OCI-M2 (cell line): Measurements from ENCODE around the gene MEGF8.

Experiments
- DNase-seq: peaks from one replicate; lab custom pipeline; 2025; ENCODE audit not compliant: unreplicated experiment; lab: John Stamatoyannopoulos, UW

Gene MEGF8

DNA sequence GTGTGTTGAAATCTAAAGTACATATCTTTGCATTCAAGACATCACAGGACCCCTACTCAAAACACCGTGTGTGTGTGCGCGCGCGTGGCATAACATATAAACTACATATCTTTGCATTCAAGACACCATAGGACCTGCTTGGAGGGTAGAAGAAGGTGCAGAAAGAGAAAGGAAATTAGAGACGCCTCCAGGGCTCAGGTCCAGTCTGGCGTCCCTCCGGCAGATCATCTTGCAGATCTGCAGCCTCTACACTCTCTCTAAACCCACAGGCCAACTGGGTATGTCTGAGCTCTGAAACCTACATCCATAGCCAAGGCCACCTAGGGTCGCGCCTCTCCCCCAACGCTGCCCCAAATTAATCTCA lies 22.4 kb upstream of the MEGF8 start:
- DNase-seq: no peak

DNA sequence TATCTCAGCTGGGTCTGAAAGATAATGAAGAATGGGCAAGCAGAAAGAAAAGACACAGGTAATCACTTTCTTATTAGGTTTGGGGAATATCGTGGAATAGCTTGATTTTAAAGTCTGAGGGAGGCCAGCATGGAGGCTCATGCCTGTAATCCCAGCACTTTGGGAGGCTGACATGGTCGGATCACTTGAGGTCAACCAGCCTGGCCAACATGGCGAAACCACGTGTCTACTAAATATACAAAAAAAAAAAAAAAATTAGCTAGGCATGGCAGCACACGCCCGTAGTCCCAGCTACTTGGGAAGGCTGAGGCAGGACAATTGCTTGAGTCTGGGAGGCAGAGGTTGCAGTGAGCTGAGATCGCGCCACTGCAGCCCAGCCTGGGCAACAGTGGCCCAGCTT lies 21.6 kb upstream of the MEGF8 start:
- DNase-seq: no peak

DNA sequence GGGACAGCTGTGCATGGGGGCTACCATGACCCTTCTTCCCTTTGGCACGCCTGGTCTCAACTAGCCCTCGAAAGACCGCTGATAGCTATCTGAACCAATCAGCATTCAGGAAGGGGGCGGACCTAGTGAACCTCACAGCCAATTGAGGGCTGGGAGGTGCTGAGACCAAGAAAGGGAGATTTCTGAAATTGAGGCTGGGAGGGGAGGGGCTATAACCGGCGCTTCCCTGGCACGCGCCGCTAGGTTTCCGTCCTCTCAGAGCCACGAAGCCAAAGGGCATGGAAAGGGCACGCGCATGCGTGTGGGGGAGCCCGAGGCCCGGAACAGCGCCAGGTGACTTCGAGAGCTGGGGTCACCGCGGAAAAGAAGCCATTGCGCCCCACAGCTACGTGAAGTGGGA lies 18.8 kb upstream of the MEGF8 start:
- DNase-seq: no peak

DNA sequence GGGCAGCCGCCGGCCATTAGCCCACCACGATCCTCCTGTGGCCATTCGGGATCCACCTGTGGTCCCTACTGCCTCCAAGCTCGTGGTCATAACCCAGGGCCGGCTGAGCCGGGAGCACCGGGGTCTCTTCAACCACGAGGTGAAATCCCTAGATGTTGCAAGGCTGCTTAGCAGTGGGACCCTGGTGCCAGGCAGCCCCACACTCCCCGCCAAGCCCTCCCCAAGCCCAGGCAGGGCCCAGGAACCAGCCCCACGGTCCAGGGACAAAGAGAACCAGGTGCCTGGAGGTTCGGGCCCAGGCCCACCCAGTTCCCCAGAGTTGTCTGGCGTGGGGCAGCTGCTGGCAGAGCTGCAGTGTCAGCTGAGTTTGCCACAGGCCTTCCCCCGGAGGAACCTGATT lies 15.7 kb upstream of the MEGF8 start:
- no peak for DNase-seq

DNA sequence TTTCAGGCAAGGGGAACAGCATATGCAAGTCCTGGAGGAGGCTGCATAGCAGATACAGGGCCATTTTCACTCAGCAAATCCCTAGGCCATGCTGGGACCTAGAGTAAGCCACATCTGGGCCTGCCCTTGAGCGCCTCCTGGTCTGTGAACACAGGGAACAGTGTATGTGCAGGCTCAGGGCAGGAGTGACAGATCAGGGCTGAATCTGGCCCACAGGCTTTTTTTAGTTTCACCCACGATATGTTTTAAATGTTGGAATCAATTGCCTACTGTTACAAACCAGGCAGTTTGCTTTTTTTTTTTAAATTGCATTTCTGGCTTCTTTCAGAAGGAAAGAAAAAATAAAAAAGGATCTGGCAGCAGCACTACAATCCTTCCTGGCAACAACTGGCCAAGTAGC lies 13.8 kb upstream of the MEGF8 start:
- DNase-seq: no peak

DNA sequence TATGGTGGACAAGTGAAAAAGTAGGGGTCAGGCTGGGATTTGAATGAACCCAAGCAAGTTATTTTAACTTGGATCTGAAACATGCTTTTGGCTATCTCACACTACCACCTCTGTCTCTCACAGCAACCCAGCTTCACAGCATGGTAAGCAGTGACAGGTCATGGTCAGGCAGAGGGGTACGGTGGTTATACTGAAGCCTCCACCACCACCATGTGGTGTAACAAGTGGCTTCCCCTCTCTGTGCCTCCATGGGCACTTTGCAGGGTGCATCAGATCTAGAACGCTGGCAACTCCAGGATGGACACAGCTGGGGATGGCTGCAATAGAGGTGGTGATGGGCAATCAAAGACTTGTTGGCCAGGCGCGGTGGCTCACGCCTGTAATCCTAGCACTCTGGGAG lies 13.1 kb upstream of the MEGF8 start:
- DNase-seq: no peak

DNA sequence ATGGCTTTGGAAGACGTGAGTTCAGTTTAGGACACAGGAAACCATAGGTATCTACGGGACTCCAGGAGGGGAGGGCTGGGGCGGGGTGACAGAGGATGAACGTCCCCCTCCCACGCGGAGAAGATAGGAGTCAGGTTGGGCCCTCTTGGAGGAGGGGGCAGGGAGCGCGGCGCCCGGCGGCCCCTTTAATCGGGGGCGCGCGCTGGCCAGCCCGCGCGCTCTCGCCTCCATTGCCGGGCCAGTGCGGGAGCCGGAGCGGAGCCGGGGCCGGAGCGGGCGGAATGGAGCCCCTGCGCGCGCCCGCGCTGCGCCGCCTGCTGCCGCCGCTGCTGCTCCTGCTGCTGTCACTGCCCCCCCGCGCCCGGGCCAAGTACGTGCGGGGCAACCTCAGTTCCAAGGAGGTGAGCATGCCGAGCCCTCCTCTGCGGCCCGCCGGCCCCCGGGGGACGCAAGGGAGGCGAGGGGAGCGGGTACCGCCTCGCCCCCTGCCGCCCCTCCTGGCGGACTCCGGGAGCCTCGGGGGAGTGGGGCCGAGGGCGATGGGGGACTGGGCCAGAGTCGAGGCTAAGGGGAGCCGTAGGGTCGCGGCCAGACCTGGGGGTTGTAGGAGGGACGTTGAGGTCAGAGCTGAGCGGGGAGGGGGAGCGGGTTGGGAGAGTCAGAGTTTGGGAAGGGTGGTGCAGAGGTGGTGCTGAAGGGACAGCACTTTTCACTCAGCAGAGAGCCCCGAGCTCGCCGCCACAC lies 12.2 kb upstream of the MEGF8 start, which contains the start of gene TMEM145:
Gene TMEM145 (plus strand): TSS at position 214 of the 744 bp plus-strand sequence. CDS start 68 bp downstream, at position 282.
- DNase-seq: no peak

DNA sequence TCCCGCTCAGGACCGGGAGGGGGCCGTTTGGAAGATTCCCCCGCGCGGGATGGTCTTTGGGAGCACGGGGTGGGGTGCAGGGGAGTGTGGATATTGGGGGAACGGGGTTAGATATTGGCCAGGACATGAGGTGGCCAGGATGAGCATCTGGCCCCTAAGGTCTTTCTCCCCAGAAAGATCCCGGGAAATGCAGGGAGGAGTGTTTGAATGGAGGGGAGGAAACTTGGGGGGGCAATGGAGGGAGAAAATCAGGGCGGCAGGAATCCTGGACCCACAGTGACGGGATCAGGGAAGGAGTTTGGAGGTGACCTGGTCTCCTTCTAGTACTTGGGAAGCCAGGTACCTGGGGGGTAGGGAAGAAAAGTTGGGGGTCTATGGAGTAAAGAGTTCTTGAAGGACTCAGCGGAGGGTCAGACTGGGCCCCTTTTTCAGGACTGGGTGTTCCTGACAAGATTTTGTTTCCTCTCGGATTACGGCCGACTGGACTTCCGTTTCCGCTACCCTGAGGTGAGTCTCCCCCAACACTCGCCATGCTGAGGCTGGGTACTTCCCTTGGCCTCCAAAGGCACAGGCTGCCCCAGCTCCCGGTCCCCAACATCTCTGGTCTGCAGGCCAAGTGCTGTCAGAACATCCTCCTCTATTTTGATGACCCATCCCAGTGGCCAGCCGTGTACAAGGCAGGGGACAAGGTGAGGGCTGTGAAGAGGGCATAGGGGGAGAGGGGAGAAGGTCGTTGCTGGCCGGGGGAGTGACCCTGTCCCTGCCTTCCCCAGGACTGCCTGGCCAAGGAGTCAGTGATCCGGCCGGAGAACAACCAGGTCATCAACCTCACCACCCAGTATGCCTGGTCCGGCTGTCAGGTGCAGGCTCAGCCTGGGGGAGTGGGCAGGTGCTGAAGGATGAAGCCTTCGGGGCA lies 11.3 kb upstream of the MEGF8 start:
- DNase-seq: no peak

DNA sequence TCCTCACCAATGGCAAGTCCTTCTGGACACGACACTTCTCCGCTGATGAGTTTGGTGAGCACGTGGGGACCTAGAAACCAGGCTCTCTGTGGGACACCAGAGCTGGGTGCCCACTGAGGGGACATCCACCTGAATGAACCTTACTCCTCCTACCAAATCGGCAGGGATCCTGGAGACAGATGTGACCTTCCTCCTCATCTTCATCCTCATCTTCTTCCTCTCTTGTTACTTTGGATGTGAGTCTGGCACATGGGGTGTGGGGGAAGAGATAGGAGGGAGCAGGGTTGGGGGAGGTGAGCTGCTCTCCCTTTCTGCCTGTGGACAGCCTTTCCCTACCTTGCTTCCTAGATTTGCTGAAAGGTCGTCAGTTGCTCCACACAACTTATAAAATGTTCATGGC lies 10.4 kb upstream of the MEGF8 start:
- no peak for DNase-seq

DNA sequence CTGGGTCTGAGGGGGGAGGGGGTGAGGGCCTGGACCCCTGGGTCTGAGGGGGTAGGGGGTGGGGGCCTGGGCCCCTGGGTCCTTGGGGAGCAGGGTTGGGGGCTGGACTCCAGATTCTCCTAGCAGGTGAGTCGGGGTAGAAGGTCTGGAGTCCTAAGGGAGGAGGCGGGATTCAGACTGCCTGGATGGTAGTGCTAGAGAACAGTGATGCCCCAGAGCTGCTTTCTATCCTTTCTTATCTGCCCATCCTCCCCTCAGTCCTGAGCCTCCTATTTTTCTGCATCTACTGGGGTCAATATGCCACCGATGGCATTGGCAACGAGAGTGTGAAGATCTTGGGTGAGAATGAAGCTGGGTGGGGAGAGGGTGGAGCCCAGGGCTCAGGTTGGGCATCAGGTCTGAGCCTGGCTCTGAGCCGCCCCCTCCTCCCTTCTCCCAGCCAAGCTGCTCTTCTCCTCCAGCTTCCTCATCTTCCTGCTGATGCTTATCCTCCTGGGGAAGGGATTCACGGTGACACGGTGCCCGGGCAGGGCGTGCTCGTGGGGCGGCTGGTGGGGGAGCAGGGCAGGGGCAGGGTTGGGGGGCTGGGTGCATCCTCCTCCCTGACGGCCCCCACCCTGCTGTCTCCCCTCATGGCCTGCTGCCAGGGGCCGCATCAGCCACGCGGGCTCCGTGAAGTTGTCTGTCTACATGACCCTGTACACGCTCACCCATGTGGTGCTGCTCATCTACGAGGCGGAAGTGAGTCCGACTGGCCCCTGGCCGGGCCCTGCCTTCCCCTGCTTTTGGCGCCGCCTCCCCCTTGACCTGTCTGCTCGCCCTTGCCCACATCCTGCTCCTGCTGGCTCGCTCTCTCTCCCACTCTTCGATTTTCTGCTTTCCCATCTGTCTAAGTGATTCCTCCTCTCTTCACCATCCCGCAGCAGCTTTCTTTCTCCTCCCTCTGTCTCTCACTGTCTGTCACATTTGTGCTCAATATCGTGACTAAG lies 8.9 kb upstream of the MEGF8 start:
- no peak for DNase-seq

DNA sequence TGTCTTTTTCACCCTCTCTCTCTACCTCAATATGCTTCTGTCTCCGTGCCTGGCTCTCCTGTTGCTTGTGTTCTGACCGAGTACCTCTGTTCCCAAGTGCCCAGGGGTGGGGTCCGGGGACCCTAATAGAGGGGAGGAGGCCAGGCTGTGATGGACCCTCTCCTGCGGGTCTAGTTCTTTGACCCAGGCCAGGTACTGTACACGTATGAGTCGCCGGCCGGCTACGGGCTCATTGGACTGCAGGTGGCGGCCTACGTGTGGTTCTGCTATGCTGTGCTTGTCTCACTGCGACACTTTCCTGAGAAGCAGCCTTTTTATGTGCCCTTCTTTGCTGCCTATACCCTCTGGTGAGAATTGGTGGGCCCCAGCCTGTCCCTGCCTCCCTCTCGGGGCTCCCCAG lies 7.9 kb upstream of the MEGF8 start:
- DNase-seq: no peak

DNA sequence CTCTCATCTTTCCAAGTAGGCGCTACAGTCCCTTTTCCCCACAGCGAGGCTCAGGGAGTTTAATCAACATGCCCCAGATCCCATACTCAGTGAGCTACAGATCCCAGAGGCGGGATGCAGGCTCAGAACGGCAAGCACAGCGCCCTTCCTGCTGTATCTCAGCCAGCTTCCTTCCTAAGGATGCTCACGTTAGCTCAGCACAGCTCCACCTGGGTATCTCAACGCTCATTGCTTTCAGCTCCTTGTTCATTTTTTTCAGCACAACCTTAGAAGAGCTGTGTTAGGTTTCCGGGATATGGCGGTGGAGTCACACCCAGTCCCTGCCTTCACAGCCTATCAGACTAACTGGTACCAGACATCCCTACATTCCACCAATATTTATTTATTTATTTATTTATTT lies 3.1 kb upstream of the MEGF8 start:
- no peak for DNase-seq

DNA sequence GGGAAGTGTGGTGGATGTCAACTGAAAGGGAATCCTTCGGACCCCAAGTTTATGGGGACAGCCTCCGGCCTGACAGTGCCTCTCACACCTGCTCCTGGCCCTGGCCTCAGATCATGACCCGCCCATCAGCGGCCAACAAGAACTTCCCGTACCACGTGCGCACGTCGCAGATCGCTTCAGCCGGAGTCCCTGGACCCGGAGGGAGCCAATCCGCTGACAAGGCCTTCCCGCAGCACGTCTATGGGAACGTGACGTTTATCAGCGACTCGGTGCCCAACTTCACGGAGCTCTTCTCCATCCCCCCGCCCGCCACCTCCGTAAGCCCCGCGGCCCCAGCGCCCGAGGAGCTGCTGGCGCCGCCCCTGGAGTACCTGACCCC lies 2.0 kb upstream of the MEGF8 start:
- DNase-seq: no peak

DNA sequence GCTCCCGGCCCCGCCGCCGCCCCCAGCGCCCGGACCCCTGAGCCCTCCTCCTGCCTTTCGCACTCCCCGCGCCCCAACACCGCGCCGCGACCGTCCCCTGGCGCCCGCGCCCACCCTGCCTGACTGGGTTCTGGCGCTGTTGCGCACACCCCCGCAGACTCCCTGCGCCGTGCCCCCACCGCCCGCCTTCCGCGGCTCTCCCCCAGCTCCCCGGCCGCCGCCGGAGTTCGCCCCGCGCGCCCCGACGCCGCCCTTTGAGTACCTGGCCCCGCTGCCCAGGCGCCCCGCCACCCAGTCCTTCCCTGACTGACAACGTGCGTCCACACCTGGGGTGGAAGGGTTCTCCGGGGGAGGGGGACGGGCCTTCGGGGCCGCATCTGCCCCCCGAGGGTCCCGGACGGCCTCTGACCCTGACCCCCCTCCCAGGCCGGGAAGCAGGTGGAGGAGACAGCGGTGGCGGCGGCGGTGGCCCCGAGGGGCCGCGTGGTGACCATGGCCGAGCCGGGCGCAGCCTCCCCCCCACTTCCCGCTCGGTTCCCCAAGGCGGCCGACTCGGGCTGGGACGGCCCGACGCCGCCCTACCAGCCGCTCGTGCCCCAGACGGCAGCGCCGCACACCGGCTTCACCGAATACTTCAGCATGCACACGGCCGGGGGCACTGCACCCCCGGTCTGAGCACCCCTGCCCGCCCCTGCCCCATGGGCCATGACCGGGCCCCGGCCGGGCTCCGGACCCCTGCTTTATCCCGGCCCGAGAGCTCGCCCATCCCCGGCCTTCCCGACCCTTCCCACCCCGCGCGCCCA lies 1.4 kb upstream of the MEGF8 start:
- no peak for DNase-seq

DNA sequence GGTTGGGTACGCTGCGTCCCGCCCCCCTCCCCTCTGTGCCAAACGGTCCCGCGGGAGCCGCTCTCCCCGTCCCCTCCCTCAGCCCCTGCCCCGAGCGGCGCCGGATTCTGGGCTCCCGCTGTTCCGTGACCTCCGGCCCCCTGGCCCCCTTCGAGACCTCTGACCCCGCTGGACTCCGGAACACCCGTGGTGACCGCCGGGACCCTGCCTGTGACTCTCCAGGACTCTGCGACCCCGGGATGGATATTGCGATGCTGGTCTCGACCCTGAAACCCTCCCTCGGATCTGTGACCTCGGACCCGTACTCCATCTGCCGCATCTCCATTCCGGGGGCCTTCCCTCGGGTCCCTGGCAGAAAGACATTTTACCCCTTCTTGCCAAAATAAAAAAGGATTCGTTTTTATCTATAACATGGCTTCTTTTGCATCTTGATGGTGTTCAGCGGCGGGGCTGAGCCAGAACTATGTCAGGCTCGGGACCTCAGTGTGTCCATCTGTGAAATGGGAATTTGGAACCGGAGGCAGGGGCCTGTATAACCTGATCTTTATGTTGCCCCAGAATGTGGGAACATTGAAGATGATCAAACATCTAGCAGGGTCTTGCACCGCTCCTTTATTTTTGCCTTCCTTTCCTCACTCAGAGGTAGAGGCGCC lies 654 bp upstream of the MEGF8 start:
- DNase-seq: no peak

DNA sequence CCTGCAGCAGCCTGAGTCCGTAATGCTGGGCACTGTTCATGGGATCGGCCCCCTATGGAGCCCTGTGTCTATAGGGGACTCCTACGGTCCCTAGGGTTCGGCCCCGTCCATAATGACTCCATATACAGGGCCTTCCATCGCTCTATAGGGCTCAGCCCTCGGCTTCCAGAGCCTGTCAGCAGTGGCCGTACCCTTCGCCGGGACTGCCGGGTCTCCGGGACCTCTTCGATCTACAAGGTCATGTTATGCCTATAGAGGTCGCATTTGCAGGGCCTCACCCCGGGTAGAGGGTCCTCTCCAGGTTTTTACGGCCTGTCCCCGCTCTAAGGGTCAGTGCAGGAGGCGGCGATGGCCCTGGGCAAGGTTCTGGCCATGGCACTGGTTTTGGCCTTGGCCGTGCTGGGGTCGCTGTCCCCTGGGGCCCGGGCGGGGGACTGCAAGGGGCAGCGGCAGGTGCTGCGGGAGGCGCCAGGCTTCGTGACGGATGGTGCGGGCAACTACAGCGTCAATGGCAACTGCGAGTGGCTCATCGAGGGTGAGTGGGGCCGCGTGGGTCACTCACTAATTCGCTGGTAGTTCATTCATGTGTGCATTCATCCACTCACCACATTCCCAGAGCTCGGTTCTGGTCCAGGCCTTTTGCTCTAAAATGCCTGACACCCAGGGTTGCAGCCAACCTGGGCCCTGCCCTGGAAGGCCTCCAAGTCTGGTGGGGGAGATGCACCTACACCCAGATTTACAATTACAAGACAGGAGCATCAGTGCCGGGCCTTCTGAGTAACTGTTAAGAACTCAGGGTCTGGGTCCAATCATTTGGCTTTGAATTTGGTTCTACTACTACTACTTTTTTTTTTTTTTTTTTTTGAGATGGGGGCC lies 699 bp downstream of the MEGF8 start:
- DNase-seq: no peak

DNA sequence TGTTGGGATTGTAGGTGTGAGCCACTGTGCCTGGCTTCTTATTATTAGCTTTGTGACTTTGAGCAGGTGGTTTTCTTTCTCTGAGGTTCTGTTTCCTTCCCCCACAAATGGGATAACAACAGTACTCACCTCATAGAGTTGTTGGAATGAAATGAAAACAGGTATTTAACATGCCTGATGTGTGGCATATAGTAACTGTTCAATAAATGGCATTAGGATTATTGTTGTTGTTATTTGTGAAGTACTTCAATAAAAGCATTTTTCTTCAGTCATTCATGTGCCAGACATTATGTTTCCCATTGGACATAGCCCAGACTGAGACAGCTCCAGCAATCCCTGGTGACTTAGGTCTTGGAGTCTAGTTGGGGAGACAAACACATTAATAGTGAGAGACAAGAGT lies 1.5 kb downstream of the MEGF8 start:
- DNase-seq: no peak

DNA sequence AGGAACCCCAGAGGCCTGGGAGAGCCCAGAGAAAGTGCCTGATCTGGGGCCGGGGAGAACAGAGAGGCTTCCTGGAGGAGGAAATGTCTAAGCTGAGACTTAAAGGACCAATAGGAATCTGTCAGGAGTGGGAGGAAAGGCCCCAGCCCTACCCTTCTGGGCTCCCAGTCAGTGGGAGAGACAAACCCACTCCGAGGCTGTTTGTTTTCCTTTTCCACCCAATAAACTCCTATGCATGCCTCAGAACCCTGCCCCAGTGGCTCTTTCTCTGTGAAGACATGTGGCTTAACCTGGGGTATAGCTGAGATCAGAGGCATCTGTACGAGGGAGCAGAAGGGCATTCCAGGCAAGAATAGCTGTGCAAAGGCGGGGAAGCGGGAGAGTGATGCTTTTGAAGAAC lies 1.9 kb downstream of the MEGF8 start:
- DNase-seq: no peak

DNA sequence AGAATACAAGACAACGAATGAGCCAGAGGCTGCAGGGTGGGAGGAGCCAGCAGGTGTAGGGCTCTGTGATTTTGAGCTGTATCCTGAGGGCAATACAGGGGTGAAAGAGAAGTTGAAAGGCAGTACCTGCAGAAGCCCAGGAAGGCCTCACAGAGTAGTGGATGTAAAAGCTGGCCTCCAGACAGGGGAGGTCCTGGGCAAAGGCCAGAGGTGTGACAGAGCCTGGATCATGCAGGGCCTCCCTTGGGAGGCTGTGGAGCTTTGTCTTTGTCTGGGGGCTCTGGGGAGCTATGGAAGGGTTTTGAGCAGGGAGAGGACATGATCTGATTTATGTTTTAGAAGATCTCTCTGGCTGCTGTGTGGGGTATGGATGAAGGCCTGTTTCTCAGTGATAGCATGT lies 2.7 kb downstream of the MEGF8 start:
- DNase-seq: no peak
